GM23338 (cell line): Measurements from ENCODE around the gene EFCAB8. TPM values are rescaled to one million over a fixed set of nuclear protein-coding genes. Genes with fewer than 3 reads are reported as not detected.

Experiments used
- CREB1 ChIP-seq: fragments of 250-450 bp; sonication (Bioruptor Pico); IDR thresholded peaks from 2 replicates; pipeline ENCODE4 v1.5.0; 2020; ENCODE audit warnings: low read depth, mild to moderate bottlenecking, moderate library complexity
- CTCF ChIP-seq, 2 experiments: fragments of 200-600 bp in 1 of 2; sonication (generic) in 1 of 2; conservative IDR thresholded peaks; 2 replicates each; pipeline versions ENCODE4 v1.5.1 to v1.6.1; 2016 to 2017; ENCODE audit warnings: antibody characterized with exemption in 2 of 2, low read depth in 2 of 2, mild to moderate bottlenecking in 2 of 2, moderate library complexity in 1 of 2
- EZH2 ChIP-seq: fragments of 200-600 bp; sonication (generic); IDR thresholded peaks from one replicate; pipeline ENCODE4 v1.8.0; 2017; ENCODE audit warnings: antibody characterized with exemption, mild to moderate bottlenecking, low read depth; ENCODE audit not compliant: unreplicated experiment
- EZH2phosphoT487 ChIP-seq: fragments of 200-600 bp; sonication (generic); IDR thresholded peaks from one replicate; pipeline ENCODE4 v1.8.1; 2018; ENCODE audit warnings: antibody characterized with exemption; ENCODE audit not compliant: unreplicated experiment
- NANOG ChIP-seq: IDR thresholded peaks from 2 replicates; pipeline ENCODE4 v1.6.1; 2016; ENCODE audit warnings: antibody characterized with exemption, borderline replicate concordance
- ZNF114 ChIP-seq: fragments of 250-450 bp; sonication (Bioruptor Pico); IDR thresholded peaks from 2 replicates; pipeline ENCODE4 v1.5.0; 2020; ENCODE audit warnings: mild to moderate bottlenecking, moderate library complexity
- ZNF331 ChIP-seq: fragments of 250-450 bp; sonication (Bioruptor Pico); IDR thresholded peaks from 2 replicates; pipeline ENCODE4 v1.5.0; 2020; ENCODE audit warnings: low read depth, mild to moderate bottlenecking, moderate library complexity
- ZNF462 ChIP-seq: fragments of 250-450 bp; sonication (Bioruptor Pico); IDR thresholded peaks from 2 replicates; pipeline ENCODE4 v1.5.0; 2020; ENCODE audit warnings: mild to moderate bottlenecking, moderate library complexity
- polyA plus RNA-seq: library from polyadenylated mRNA; unstranded; fragments of >200 nt; fragmentation: Nextera tagmentation; extraction: Ambion mirVana; gene quantifications from 2 replicates; pipeline ENCODE4 v1.2.1, GENCODE V29; 2016
- total RNA-seq: library from RNA; depleted of rRNA; stranded (reverse); fragments of >200 nt; shearing (Covaris generic); gene quantifications from 2 replicates; pipeline ENCODE4 v1.2.3, GENCODE V29; 2014
- TF ChIP-seq, protein P1 (sequence below): IDR thresholded peaks from 2 replicates; pipeline ENCODE4 v1.6.1; 2016; ENCODE audit warnings: antibody characterized with exemption

EFCAB8 gene
- total and polyA plus RNA-seq, 2 experiments from 2014 or later, result 0.35 TPM; not detected in 1

GRCh38 chr20:32975698-32976674, 117.3 kb downstream of the EFCAB8 start (continued):
- TF ChIP-seq ZNF462, result no peak
- no peak for TF ChIP-seq EZH2phosphoT487
- TF ChIP-seq, protein P1, sequence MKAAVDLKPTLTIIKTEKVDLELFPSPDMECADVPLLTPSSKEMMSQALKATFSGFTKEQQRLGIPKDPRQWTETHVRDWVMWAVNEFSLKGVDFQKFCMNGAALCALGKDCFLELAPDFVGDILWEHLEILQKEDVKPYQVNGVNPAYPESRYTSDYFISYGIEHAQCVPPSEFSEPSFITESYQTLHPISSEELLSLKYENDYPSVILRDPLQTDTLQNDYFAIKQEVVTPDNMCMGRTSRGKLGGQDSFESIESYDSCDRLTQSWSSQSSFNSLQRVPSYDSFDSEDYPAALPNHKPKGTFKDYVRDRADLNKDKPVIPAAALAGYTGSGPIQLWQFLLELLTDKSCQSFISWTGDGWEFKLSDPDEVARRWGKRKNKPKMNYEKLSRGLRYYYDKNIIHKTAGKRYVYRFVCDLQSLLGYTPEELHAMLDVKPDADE, result no peak
- TF ChIP-seq NANOG, result no peak
- TF ChIP-seq EZH2, result no peak
- no peak for TF ChIP-seq ZNF114 (CRISPR knock-in tag)
- TF ChIP-seq ZNF331 (CRISPR knock-in tag), result no peak
- no peak for TF ChIP-seq CTCF (conservative IDR thresholded peaks at IDR 0.05; ENCODE audit: low read depth in 2 of 2)
- TF ChIP-seq CREB1 (CRISPR knock-in tag), result no peak
